BLaER1 treated with 17β-estradiol and CSF1 and Interleukin-3, amounts not matched to agents 10 nM and 100 nM (cell line): ENCODE measurements around the gene CKMT2.
A peak's percentile ranks its signal among the peaks of the same experiment; 100 is the strongest.

Source experiments
- H3K27ac ChIP-seq, 11 experiments: shearing (Covaris generic); formaldehyde crosslinking; 2 replicates each; pipeline ENCODE4 v1.8.1; 2022
- H3K27me3 ChIP-seq, 11 experiments: shearing (Covaris generic); formaldehyde crosslinking; 2 replicates each; pipeline ENCODE4 v1.8.1; 2022
- H3K36me3 ChIP-seq, 11 experiments: shearing (Covaris generic); formaldehyde crosslinking; 2 replicates each; pipeline ENCODE4 v1.8.1; 2022
- H3K4me1 ChIP-seq, 10 experiments: shearing (Covaris generic); formaldehyde crosslinking; 2 replicates each; pipeline ENCODE4 v1.8.1; 2022
- H3K4me2 ChIP-seq, 11 experiments: shearing (Covaris generic); formaldehyde crosslinking; 2 replicates each; pipeline ENCODE4 v1.8.1; 2022
- H3K4me3 ChIP-seq, 10 experiments: shearing (Covaris generic); formaldehyde crosslinking; 2 replicates each; pipeline ENCODE4 v1.8.1; 2022
- H3K9ac ChIP-seq, 11 experiments: shearing (Covaris generic); formaldehyde crosslinking; 2 replicates each; pipeline ENCODE4 v1.8.1; 2022
- H3K9me3 ChIP-seq, 11 experiments: shearing (Covaris generic); formaldehyde crosslinking; replicated peaks in 1 of 11; 2 replicates each; pipeline ENCODE4 v1.8.1; 2022
- H4K20me1 ChIP-seq, 11 experiments: shearing (Covaris generic); formaldehyde crosslinking; 2 replicates each; pipeline ENCODE4 v1.8.1; 2022
- Cebpa-rat ChIP-seq, 11 experiments: shearing (Covaris generic); IDR thresholded peaks; 2 replicates each; pipeline ENCODE4 v1.8.1; 2022

The CKMT2 gene

DNA sequence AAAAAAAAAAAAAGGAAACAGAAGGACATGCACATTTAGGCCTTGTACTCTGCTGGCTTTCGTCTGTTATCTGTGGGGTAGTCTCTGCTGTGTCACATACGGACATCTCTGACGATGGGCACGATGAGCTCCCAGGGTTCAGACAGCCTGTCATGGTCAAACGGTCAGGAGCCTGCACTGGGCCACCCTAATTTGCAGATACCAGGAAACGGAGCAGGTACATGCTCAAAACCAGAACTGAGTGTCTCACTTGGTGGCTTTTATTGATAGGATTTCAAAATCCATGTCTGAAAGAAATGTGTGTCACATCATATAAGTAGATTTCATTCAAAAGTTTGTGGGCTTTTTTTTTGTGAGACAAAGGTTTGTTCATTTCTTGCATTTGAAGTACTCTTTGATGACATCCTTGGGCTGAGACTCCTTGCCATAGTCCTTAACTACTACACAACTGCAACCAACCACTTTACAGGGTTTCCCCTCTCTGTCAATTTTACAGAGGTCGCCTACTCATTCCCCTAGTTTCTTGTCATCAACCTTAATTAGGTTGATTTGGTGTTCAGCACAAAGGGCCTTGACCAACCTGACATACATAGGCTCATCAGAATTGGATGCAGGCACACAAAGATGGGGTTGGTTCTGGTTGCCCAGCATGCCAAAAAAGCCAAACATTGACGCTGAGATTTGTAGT is 9.0 kb downstream of the CKMT2 start:
- Histone ChIP-seq H3K27ac (no peak overlapping the region), H3K4me2 (no peak overlapping the region), H3K4me3 (no peak overlapping the region), H3K4me1 (peaks cover 0 to 5% (median 0%) of the 10 kb centered on the region in 10 experiments; a peak in 3 of 20 replicates), H3K9ac (no peak overlapping the region), H4K20me1 (no peaks in the 10 kb centered on the region; a peak in 1 of 22 replicates), H3K36me3 (peaks cover 0 to 14% (median 0%) of the 10 kb centered on the region in 11 experiments; a peak in 2 of 22 replicates), H3K9me3 (no peaks in the 10 kb centered on the region), H3K27me3 (no peaks in the 10 kb centered on the region)
- no peak for TF ChIP-seq Cebpa-rat (IDR thresholded peaks at IDR 0.05)

DNA sequence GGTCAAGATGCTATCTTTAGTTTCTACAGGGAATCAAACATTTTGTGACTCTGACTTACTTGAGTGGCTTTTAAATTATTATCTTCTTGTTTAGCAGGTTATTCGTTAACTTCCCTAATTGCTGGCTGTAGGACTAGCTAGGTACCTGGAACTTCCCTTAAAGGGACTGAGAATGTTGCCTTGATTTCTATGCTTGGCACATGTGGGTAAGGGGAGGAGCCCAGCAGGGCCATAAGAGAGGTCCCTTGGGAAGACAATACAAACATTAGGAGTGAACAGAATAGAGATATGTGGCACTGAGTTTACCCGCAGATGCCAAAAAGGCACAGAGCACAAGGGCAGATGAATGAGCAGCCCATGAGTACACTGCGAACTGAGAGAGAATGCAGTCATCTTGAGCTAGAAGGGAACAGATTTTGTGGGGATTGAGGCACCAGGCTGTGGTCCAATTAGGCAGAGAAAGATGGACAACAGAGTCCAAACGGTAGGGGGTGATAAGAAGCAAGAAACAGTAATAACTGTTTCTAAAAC is 9.8 kb downstream of the CKMT2 start:
- Histone ChIP-seq H3K27ac (no peak overlapping the region), H3K9ac (no peak overlapping the region), H3K9me3 (no peaks in the 10 kb centered on the region), H3K27me3 (no peaks in the 10 kb centered on the region), H3K36me3 (peaks cover 0 to 14% (median 0%) of the 10 kb centered on the region in 11 experiments; a peak in 2 of 22 replicates), H3K4me1 (peaks cover 0 to 5% (median 0%) of the 10 kb centered on the region in 10 experiments; a peak in 3 of 20 replicates), H3K4me3 (no peak overlapping the region), H4K20me1 (no peaks in the 10 kb centered on the region; a peak in 1 of 22 replicates), H3K4me2 (0 out of 22 replicates have a peak overlapping the region, but pooled peaks of 1 of the 11 experiments have one; percentile 15)
- TF ChIP-seq Cebpa-rat (IDR thresholded peaks at IDR 0.05) = no peak

DNA sequence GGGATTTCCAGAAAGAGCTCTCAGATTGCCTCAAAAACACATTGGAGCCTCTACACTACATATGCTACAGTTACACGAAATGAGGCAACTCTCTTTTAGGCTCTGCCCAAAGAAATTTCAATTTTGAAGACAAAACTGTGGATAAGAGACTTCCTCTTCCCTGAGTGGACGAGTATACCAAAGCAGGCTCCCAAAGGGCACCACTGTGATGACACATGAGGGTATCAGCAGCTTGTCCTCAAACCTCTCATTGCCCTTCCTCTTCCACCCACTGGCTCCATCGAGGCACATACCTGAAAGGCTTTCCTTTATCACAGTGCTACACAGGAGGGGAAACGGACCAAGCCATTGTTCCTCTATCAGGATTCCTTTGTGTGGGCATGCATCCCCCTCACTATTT is 11.3 kb downstream of the CKMT2 start:
- no peak overlapping the region for H3K4me2 ChIP-seq
- H3K36me3 ChIP-seq = peaks cover 0 to 14% (median 0%) of the 10 kb centered on the region in 11 experiments; a peak in 2 of 22 replicates
- H3K4me3 ChIP-seq = no peak overlapping the region
- H3K4me1 ChIP-seq = peaks cover 0 to 5% (median 0%) of the 10 kb centered on the region in 10 experiments; a peak in 2 of 20 replicates
- H3K9ac ChIP-seq = no peak overlapping the region
- no peaks in the 10 kb centered on the region for H3K9me3 ChIP-seq
- TF ChIP-seq Cebpa-rat (IDR thresholded peaks at IDR 0.05) = no peak
- no peaks in the 10 kb centered on the region; a peak in 1 of 22 replicates for H4K20me1 ChIP-seq
- no peaks in the 10 kb centered on the region for H3K27me3 ChIP-seq
- no peak overlapping the region for H3K27ac ChIP-seq

DNA sequence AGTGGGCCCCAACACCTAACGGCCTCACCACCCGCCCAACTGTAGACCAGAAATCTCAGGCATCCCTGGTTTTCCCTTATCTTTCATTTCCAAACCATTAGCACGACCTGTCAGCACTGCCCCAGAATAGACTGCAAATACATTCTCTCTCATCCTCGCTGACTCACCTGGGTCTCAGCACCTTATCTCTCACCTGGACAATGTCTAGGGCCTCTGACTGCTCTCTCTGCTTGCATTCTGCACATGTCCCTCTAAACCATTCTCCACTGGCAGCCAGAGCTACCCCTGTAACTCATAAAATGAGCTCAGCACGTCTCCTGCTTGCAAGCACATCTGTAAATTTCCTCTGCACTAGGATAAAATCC is 12.7 kb downstream of the CKMT2 start:
- H3K4me3 ChIP-seq = no peak overlapping the region
- TF ChIP-seq Cebpa-rat (IDR thresholded peaks at IDR 0.05) = no peak
- H3K27ac ChIP-seq = no peak overlapping the region
- H3K9ac ChIP-seq = no peak overlapping the region
- H3K27me3 ChIP-seq = no peaks in the 10 kb centered on the region
- peaks cover 0 to 5% (median 0%) of the 10 kb centered on the region in 10 experiments; a peak in 2 of 20 replicates for H3K4me1 ChIP-seq
- no peaks in the 10 kb centered on the region; a peak in 1 of 22 replicates for H4K20me1 ChIP-seq
- H3K9me3 ChIP-seq = 0 out of 22 replicates have a peak, but pooled peaks cover 0 to 4% (median 0%) of the 10 kb centered on the region in 11 experiments
- H3K36me3 ChIP-seq = peaks cover 0 to 14% (median 3%) of the 10 kb centered on the region in 11 experiments; a peak in 4 of 22 replicates
- no peak overlapping the region for H3K4me2 ChIP-seq

DNA sequence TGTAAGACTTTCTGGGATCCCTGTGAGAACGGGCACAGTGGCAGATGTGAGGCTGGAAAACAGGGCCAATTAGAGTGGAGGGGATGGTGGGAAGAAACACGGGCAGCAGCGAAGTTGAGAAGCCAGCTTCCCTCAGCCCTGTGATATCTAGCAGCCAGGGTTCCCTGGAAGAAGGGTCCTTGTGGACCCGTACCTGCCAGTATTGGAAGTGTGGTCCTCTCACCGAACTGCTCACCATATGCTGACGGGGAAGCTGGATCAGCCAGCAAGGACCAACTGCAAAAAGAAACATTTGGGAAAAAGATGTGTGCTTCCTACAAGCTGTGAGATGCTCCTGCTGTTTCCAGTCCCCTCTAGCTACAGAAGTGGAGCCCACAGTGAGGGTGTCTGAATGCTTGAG is 13.6 kb downstream of the CKMT2 start:
- 0 out of 22 replicates have a peak, but pooled peaks cover 0 to 4% (median 0%) of the 10 kb centered on the region in 11 experiments for H3K9me3 ChIP-seq
- peaks cover 0 to 14% (median 3%) of the 10 kb centered on the region in 11 experiments; a peak in 5 of 22 replicates for H3K36me3 ChIP-seq
- TF ChIP-seq Cebpa-rat (IDR thresholded peaks at IDR 0.05) = no peak
- no peak overlapping the region for H3K27ac ChIP-seq
- H4K20me1 ChIP-seq = no peaks in the 10 kb centered on the region; a peak in 1 of 22 replicates
- H3K4me1 ChIP-seq = peaks cover 0 to 5% (median 0%) of the 10 kb centered on the region in 10 experiments; a peak in 2 of 20 replicates
- H3K9ac ChIP-seq = no peak overlapping the region
- no peaks in the 10 kb centered on the region for H3K27me3 ChIP-seq
- H3K4me3 ChIP-seq = no peak overlapping the region
- no peak overlapping the region for H3K4me2 ChIP-seq

DNA sequence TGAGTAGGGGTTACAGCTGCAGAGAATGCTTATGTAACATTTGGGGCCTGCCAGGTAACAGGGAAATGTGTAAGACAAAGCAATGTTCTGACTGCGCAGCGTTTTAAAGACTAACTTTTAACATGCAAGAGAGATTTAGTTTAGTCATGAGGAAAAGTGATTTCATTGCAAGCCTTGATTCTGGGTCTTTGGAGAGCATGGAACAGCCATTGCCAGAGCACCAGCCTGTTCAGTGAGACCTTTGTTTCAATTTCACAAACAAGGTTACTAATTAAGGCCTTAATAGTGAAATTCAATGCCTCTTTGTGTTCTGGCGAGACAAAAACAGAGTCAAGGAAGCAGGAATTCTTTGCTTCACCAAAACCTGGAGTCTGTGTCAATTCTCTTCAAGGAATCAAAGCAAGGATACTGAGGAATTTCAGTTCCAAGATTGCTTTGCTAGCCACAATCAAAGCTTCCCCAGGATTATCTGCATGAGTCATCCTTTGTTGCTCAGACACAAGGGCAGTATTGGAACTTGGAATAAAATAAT is 14.4 kb downstream of the CKMT2 start:
- no peak for TF ChIP-seq Cebpa-rat (IDR thresholded peaks at IDR 0.05)
- Histone ChIP-seq H3K9ac (no peak overlapping the region), H4K20me1 (no peaks in the 10 kb centered on the region; a peak in 1 of 22 replicates), H3K9me3 (peaks cover 0 to 4% (median 0%) of the 10 kb centered on the region in 11 experiments; a peak in 1 of 22 replicates), H3K27me3 (no peaks in the 10 kb centered on the region), H3K27ac (no peak overlapping the region), H3K4me1 (peaks cover 0 to 5% (median 0%) of the 10 kb centered on the region in 10 experiments; a peak in 2 of 20 replicates), H3K4me3 (no peak overlapping the region), H3K36me3 (peaks cover 0 to 14% (median 3%) of the 10 kb centered on the region in 11 experiments; a peak in 5 of 22 replicates), H3K4me2 (no peak overlapping the region)

DNA sequence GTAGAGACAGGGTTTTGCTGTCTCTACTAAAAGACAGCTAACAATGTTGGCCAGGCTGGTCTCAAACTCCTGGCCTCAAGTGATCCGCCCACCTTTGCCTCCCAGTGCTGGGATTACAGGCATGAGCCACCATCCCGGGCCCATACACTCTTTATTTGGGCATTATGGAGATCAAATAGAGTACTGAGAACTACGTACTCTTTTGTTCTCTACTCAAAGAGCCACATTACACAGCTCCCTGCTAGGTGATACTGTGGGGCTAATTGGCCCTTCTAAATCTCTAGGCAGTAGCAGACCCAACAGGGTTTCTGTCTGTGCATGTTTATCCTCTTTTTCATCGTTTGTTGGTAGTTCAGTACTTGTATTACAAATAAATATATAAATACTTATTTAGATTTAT is 16.1 kb downstream of the CKMT2 start:
- H3K4me1 ChIP-seq = no peaks in the 10 kb centered on the region
- H3K9ac ChIP-seq = no peak overlapping the region
- H3K9me3 ChIP-seq = peaks cover 0 to 4% (median 0%) of the 10 kb centered on the region in 11 experiments; a peak in 3 of 22 replicates
- H3K4me3 ChIP-seq = no peak overlapping the region
- no peak for TF ChIP-seq Cebpa-rat (IDR thresholded peaks at IDR 0.05)
- H4K20me1 ChIP-seq = no peaks in the 10 kb centered on the region; a peak in 1 of 22 replicates
- H3K27ac ChIP-seq = no peak overlapping the region
- no peak overlapping the region for H3K4me2 ChIP-seq
- no peaks in the 10 kb centered on the region for H3K27me3 ChIP-seq
- H3K36me3 ChIP-seq = peaks cover 0 to 17% (median 3%) of the 10 kb centered on the region in 11 experiments; a peak in 7 of 22 replicates

DNA sequence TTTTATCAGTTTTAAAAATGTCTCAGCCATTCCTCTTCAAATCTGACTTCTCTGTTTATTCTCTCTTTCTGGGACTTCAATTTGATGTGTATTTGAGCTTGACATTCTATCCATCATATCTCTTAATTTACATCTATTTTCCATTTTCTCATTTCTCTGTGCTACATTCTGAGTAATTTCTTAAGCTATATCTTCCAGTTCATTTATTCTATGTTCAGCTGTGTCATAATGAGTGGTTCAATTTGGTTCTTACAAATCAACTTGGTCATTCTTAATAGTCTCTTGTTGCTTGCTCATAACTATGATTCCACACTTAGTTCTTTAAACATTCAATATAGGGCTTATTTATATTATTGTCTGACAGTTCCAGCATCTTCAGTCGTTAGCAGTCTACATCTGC is 16.9 kb downstream of the CKMT2 start:
- Histone ChIP-seq H3K27ac (no peak overlapping the region), H3K4me3 (no peak overlapping the region), H3K4me2 (no peak overlapping the region), H3K27me3 (no peaks in the 10 kb centered on the region), H4K20me1 (no peaks in the 10 kb centered on the region; a peak in 1 of 22 replicates), H3K4me1 (no peaks in the 10 kb centered on the region), H3K36me3 (peaks cover 0 to 20% (median 7%) of the 10 kb centered on the region in 11 experiments; a peak in 9 of 22 replicates), H3K9me3 (peaks cover 0 to 10% (median 0%) of the 10 kb centered on the region in 11 experiments; a peak in 4 of 22 replicates), H3K9ac (no peak overlapping the region)
- TF ChIP-seq Cebpa-rat (IDR thresholded peaks at IDR 0.05) = no peak

DNA sequence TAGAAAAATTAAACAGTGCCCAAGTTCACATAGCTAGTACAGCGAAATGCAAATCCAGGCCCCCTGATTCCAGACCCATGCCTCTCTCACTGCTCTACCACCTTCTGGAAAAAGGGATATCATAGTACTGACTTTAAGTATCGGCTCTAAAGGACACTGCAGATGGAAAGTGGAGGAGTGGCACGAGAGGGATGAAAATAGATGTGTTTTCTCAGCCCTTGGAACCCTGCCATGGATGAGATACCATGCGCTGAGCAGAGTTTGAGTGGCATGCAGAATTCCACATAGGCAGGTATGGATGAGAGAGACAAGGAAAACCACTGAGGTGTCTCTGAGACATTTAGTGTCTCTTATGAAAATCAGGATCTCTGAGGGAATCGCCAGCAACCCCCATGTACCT is 18.8 kb downstream of the CKMT2 start:
- no peak overlapping the region for H3K9ac ChIP-seq
- no peaks in the 10 kb centered on the region for H3K27me3 ChIP-seq
- H4K20me1 ChIP-seq = no peaks in the 10 kb centered on the region
- H3K27ac ChIP-seq = no peak overlapping the region
- no peak for TF ChIP-seq Cebpa-rat (IDR thresholded peaks at IDR 0.05)
- no peaks in the 10 kb centered on the region for H3K4me1 ChIP-seq
- H3K36me3 ChIP-seq = peaks cover 0 to 20% (median 7%) of the 10 kb centered on the region in 11 experiments; a peak in 8 of 22 replicates
- H3K4me3 ChIP-seq = no peak overlapping the region
- H3K4me2 ChIP-seq = no peak overlapping the region
- H3K9me3 ChIP-seq = peaks cover 0 to 13% (median 0%) of the 10 kb centered on the region in 11 experiments; a peak in 4 of 22 replicates
